Frontal cortex (tissue), 4 donors: ENCODE data around the gene ZNF76. TPM values are rescaled to one million over a fixed set of nuclear protein-coding genes. Genes with fewer than 3 reads are reported as not detected.

ENCODE experiments used
- DNase-seq, 2 donors: peaks; one replicate each; pipeline ENCODE4 v3.0.0; 2012; ENCODE audit warnings: low spot score in 2 of 2
- FAIRE-seq: peaks from 2 replicates; lab custom pipeline; 2012; peaks lifted over from hg19 to GRCh38; lab: Jason Lieb, UNC
- total RNA-seq: library from RNA; depleted of rRNA; stranded (reverse); fragments of >200 nt; gene quantifications from one replicate; pipeline ENCODE4 v1.2.3, GENCODE V29; 2014
- donor health status: control.
- donor health status: control.
- donor health status: control.

Gene ZNF76
- total RNA-seq, 1 donor from 2014 or later = 11.0 TPM

DNA sequence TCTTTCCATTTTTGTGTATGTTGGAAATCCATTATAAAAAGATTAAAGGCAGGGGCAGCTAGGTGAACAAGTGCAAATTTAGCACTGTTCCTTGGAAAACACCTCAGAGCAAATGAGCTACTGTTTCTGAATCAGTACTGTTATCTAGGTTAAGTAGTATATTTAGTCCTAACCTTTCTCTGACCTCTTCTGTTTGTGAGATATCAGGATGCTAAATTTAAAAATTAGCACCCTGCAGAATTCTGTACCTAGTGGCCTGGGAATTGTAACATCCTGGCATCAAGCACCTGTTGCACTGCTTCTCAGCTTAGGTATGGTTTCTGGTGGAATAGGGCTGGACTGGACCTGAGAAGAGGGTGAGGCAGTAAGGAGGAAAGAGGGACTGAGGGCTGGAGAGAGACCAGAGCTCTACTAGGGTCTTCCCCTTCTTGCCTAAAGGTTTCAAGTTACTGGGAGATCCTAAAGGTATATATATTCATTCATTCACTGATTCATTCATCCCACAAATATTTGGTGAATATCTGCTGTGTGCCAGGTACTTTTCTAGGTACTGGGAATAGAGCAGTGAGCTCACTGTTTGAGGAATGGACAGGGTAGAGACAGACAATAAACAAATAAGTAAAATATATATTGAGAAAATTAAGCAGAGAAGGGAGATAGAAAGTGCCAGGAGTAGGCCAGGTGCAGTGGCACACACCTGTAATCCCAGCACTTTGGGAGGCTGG, 5.2 kb downstream of the ZNF76 start:
- no peak for FAIRE-seq
- DNase-seq = no peak

DNA sequence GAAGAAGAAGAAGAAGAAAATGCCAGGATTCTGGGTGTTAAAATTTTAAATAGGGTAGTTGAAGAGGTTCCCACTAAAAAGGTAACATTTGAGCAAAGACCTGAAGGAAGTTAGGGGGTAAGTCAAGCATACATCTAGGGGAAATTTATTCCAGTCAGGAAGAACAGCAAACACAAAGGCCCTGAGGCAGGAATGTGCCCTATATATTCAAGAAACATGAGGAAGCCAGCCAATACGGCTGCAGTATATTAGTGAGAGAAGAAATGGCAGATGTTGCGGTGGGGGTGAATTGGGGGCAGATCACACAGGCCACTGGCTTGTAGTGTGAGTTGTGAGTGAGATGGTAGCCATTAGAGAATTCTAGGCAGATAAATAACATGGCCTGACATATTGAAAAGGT, 6.0 kb downstream of the ZNF76 start:
- DNase-seq (no peak), FAIRE-seq (no peak)

- DNase-seq (no peak), FAIRE-seq (no peak)
Measured at GRCh38 chr6:35267446-35267845, 7.9 kb downstream of the ZNF76 start.

- DNase-seq (no peak), FAIRE-seq (no peak)
Measured at GRCh38 chr6:35267897-35268296, 8.4 kb downstream of the ZNF76 start.

DNA sequence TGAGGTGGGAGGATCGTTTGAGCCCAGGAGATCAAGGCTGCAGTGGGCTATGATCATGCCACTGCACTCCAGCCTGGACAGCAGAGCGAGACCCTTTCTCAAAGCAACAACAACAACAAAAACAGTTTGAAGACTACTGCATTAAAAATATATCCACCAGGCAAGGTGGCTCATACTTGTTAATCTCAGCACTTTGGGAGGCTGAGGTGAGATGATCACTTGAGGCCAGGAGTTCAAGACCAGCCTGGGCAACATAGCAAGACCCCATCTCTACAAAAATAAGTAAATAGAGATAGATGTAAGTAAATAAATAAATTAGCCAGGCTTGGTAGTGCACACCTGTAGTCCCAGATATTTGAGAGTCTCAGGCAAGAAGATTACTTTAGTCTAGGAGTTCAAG, 12.5 kb downstream of the ZNF76 start:
- FAIRE-seq (no peak), DNase-seq (no peak)

- FAIRE-seq (no peak), DNase-seq (no peak)
Measured at GRCh38 chr6:35273822-35274559, 14.5 kb downstream of the ZNF76 start.

DNA sequence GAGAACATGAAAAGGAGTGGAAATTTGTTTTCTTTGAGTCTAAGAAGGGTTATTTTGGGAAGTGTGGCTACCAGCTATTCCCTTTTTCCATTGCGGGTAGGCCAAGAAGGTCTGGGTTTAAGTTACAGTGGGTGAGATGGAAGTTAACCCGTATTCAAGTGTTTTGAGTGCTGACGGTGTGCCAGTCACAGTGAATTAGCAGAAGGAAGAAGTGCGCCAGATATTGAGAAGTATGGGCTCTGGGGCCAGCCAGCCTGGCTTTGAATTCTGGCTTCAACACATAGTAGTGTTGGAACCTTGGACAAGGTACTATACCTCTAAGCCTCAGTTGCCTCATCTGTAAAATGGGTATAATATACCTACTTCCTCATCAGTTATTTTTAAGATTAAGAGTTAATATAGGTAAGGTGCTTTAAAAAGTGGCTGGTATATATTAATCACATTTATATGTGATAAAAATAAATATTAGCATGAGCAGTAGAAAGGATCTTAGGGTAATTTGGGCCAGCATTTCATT, 16.3 kb downstream of the ZNF76 start:
- FAIRE-seq (no peak), DNase-seq (no peak)

GRCh38 chr6:35278708-35279107, 19.2 kb downstream of the ZNF76 start:
- FAIRE-seq (no peak), DNase-seq (no peak)

GRCh38 chr6:35280903-35281302, 21.4 kb downstream of the ZNF76 start:
- DNase-seq = no peak

DNA sequence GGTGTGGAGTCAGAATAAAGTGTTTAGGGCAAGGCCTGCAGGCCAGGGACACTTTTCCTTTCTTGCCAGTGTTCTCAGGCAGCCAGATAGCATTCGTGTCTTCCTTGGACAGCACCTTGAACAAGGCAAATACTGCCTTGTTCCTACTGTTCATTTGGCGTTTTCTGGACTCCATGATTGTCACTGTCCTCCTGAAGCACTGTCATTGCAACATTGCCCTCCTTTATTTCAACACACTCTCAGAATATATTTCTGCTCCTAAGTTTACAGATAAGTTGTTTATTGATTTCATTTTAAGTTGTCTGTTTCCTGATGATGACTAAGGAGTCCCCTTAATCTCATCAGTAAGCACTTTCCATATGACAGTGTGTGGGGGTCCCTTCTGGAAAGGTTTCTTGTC, 22.9 kb downstream of the ZNF76 start:
- DNase-seq = no peak
- FAIRE-seq = no peak

More at GRCh38 chr6:35280903-35281302, 21.4 kb downstream of the ZNF76 start:
- FAIRE-seq = no peak

DNA sequence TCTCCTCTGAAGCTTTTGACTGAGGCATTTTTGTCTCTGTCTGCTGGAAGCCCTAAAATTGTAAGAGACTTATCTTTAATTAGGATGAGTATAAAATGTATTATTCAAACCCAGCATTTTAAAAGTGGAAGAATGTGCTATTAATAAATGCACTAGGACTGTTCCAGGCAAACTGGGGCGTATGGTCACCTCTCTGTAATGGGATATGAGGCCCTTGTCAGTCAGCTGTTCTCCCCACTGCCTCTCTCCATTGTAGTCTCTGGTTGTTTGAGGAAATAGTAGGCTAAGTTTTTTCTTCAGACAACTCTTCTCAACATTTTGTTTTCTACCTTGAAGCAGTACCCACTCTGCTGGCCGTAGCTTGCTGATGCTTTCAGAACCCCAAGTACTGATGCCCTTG, 23.8 kb downstream of the ZNF76 start:
- FAIRE-seq = no peak
- no peak for DNase-seq

DNA sequence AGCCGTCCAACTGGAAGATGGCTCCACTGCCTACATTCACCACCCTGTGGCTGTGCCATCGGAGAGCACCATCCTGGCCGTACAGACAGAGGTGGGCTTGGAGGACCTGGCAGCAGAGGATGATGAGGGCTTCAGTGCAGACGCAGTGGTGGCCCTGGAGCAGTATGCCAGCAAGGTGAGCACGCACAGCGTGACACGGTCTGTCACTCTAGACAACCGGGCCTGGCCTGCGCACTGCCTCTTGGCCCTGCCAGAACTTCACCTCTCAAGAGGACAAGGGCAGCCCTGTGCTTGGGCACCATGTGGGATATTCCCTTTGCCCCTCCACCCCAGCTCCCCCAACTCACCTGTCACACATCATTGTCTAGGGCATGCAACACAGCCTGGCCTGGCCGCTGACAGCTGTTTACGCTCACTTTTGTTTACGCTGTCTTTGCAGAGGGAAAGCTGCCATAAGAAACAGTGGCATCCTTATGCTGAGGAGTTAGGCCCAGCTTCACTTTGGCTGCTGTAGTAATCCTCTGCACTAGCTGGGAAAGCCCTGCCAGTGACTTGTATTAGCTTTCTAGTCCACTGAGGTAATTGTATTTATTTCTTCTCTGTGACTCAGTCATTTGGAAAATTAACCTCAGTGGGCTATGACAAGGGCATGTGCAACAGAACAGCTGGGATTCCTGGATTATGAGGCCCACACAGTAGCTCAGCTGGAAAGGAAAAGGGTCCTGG, 28.3 kb downstream of the ZNF76 start:
- no peak for FAIRE-seq
- DNase-seq = no peak

DNA sequence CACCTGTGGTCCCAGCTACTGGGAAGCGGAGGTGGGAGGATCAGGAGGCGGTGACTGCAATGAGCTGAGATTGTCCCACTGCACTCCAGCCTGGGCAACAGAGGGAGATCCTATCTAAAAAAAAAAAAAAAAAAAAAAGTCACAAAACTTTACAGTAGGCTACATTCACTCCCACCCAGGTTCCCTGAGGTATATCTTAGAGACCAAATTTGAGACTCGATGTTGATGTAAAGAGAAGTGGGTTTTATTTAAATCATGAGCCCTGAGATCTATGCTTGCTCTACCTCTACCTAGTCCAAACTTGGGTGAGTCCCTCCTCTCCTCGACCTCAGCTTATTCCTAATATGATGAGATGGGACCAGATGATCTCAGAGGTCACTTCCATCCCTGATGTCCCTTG, 29.3 kb downstream of the ZNF76 start:
- no peak for FAIRE-seq
- no peak for DNase-seq

- FAIRE-seq = no peak
- DNase-seq = no peak
Measured at GRCh38 chr6:35291491-35291890, 32.0 kb downstream of the ZNF76 start.

GRCh38 chr6:35292494-35292893, 33.0 kb downstream of the ZNF76 start:
- FAIRE-seq (no peak), DNase-seq (no peak)

GRCh38 chr6:35293681-35294080, 34.1 kb downstream of the ZNF76 start:
- no peak for DNase-seq
- no peak for FAIRE-seq

DNA sequence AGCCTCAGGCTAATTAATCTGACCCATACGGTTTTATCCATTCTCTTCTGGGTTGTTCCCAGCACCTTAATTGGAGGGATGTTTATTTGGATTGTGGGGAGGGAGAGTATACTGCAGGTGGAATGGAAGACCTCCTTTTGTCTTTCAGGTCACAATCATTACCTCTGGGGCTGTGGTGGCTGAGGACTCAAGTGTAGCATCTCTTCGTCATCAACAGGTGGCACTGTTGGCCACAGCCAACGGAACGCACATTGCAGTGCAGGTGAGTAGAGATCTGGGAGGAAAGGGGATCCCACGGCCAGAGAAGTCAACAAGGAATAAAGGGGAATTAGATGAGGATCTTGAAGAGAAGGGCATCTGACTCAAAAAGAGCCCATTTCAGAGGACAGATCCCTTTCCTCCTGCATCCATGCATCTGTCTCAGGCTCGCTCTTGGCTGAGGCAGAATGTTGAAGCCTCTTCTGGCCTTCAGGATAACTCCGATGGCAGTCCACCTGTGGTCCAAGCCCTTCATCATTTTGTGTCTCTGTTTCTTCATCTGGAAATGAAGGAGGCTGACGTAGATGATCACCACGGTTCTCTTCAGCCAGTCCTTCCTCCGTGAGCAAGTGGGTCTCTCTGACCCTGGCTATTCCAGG, 34.9 kb downstream of the ZNF76 start:
- FAIRE-seq = no peak
- peak; percentile 55 to 75 for DNase-seq

DNA sequence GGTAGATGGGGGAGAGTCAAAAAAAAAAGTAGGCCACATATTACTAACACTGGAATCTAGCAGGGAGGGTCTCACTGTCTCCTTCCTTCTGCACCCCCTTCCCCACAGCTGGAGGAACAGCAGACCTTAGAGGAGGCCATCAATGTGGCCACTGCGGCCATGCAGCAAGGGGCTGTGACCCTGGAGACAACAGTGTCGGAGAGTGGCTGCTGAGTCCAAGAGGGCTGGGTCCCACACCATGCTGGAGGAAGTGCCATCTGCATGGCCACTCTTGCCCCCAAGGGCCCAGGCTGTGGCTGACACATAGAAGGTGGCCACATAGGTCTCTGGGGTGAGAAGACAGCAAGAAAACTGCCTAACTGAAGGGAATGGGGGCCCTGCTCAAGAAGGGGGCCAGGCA, 35.5 kb downstream of the ZNF76 start:
- FAIRE-seq = no peak
- no peak for DNase-seq

GRCh38 chr6:35295521-35296315, 36.2 kb downstream of the ZNF76 start:
- DNase-seq = no peak
- FAIRE-seq = no peak
